OCI-LY1 (cell line): Measurements from ENCODE around the gene ENTPD8.

Experiments used
- CTCF ChIP-seq: fragments of 200-600 bp; sonication (generic), shearing (Covaris generic); IDR thresholded peaks from 2 replicates; pipeline ENCODE4 v1.5.1; 2017; ENCODE audit warnings: mild to moderate bottlenecking, antibody characterized with exemption, low read length, moderate library complexity, mixed read lengths
- EZH2 ChIP-seq: fragments of 200-600 bp; sonication (generic), shearing (Covaris generic); IDR thresholded peaks from 2 replicates; pipeline ENCODE4 v1.8.0; 2017; ENCODE audit warnings: borderline replicate concordance, mixed run types, mild to moderate bottlenecking, antibody characterized with exemption, low read length, moderate library complexity, mixed read lengths

DNA sequence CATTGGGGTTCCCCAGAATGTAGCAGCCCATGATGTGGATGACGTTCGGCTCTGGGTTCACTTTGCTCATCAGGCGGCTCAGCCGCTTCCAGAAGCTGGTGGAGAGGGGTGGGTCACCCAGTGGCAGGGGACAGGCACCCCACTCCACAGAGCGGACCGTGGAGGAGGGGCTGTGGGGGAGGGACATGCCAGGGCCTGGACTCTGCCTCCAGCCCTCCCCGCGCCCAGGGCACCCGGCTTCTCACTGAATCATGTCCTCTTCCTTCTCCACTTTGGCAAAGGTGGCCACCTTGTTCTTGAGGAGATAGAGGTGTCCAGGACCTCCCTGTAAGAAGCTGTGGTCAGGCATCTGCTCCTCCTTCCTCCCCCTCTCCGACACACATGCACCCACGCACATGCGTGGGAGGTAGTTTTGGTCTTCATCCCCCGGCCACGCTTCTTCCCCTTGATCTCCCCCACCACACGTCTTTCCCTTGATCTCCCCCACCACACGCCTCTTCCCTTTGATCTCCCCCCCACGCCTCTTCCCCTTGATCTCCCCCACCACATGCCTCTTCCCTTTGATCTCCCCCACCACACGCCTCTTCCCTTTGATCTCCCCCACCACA lies 8.9 kb upstream of the ENTPD8 start:
- TF ChIP-seq CTCF: no peak
- no peak for TF ChIP-seq EZH2
